ENCODE data around the gene VCAM1.

- TF ChIP-seq CTCF (IDR thresholded peaks at IDR 0.05 in 8 of 11, conservative IDR thresholded peaks at IDR 0.05 in 3 of 11) (no peak), POLR2A (IDR thresholded peaks at IDR 0.05) (no peak), POLR2AphosphoS5 (IDR thresholded peaks at IDR 0.05) (no peak)
Observed at GRCh38 chr1:100714599-100714998, 4.9 kb upstream of the VCAM1 start.

Data from spleen (tissue), 7 donors.